Mesenchymal stem cell (in vitro differentiated cells and primary cell): ENCODE measurements around the gene PKMYT1.

Experiments
- DNase-seq: peaks from one replicate; pipeline ENCODE4 v3.0.0-alpha.2; 2013
- H2AFZ ChIP-seq: one replicate; pipeline ENCODE4 v1.6.1; 2013; ENCODE audit warnings: low read depth, mild to moderate bottlenecking, control low read depth, inconsistent platforms, low read length, moderate library complexity
- H2AK5ac ChIP-seq: 2 replicates; pipeline ENCODE4 v1.6.1; 2013; ENCODE audit warnings: low read length, moderate library complexity, mild to moderate bottlenecking, inconsistent platforms; ENCODE audit not compliant: severe bottlenecking
- H2BK120ac ChIP-seq: one replicate; pipeline ENCODE4 v1.6.1; 2013; ENCODE audit warnings: low read depth, mild to moderate bottlenecking, inconsistent platforms, low read length, moderate library complexity
- H2BK12ac ChIP-seq, 2 experiments: one replicate each; pipeline ENCODE4 v1.6.1; 2013; ENCODE audit warnings: inconsistent platforms in 2 of 2, low read length in 2 of 2, mild to moderate bottlenecking in 2 of 2, moderate library complexity in 2 of 2, control low read depth in 1 of 2
- H2BK15ac ChIP-seq: one replicate; pipeline ENCODE4 v1.6.1; 2013; ENCODE audit warnings: mild to moderate bottlenecking, low read depth, inconsistent platforms; ENCODE audit not compliant: poor library complexity, severe bottlenecking
- H2BK5ac ChIP-seq: 2 replicates; pipeline ENCODE4 v1.6.1; 2013; ENCODE audit warnings: low read depth, mild to moderate bottlenecking, low read length, control low read depth, inconsistent platforms; ENCODE audit not compliant: poor library complexity, severe bottlenecking
- H3K14ac ChIP-seq, 2 experiments: one replicate each; pipeline ENCODE4 v1.6.1; 2013; ENCODE audit warnings: inconsistent platforms in 2 of 2, low read length in 2 of 2, control low read depth in 1 of 2, mild to moderate bottlenecking in 1 of 2, moderate library complexity in 1 of 2
- H3K18ac ChIP-seq, 2 experiments: one replicate each; pipeline ENCODE4 v1.6.1; 2013; ENCODE audit warnings: inconsistent platforms in 2 of 2, low read length in 2 of 2, control low read depth in 1 of 2, low read depth in 1 of 2, mild to moderate bottlenecking in 1 of 2
- H3K23ac ChIP-seq, 2 experiments: one replicate each; pipeline ENCODE4 v1.6.1; 2013; ENCODE audit warnings: inconsistent platforms in 2 of 2, low read length in 2 of 2, mild to moderate bottlenecking in 2 of 2, moderate library complexity in 2 of 2, control low read depth in 1 of 2
- H3K27ac ChIP-seq: 2 replicates; pipeline ENCODE4 v1.5.1; 2013; ENCODE audit warnings: mild to moderate bottlenecking, moderate library complexity, low read length, control low read depth, inconsistent platforms; ENCODE audit not compliant: poor library complexity, severe bottlenecking
- H3K27me3 ChIP-seq, 2 experiments: 2 replicates each; pipeline versions ENCODE4 v1.6.1 to v1.7.0; 2013; ENCODE audit warnings: low read length in 2 of 2, mild to moderate bottlenecking in 2 of 2, moderate library complexity in 2 of 2, control low read depth in 1 of 2, inconsistent platforms in 1 of 2; ENCODE audit not compliant: control insufficient read depth in 1 of 2, insufficient read depth in 1 of 2
- H3K36me3 ChIP-seq, 2 experiments: 2 replicates each; pipeline versions ENCODE4 v1.6.1 to v1.7.0; 2013; ENCODE audit warnings: low read length in 2 of 2, control low read depth in 1 of 2, inconsistent platforms in 1 of 2, low read depth in 1 of 2, mild to moderate bottlenecking in 1 of 2; ENCODE audit not compliant: insufficient read depth in 2 of 2, control insufficient read depth in 1 of 2
- H3K4ac ChIP-seq, 2 experiments: one replicate each; pipeline ENCODE4 v1.6.1; 2013; ENCODE audit warnings: inconsistent platforms in 2 of 2, low read length in 2 of 2, mild to moderate bottlenecking in 2 of 2, moderate library complexity in 2 of 2, control low read depth in 1 of 2, low read depth in 1 of 2
- H3K4me1 ChIP-seq: 2 replicates; pipeline ENCODE4 v1.6.1; 2013; ENCODE audit warnings: low read depth, low read length, control low read depth; ENCODE audit not compliant: control insufficient read depth, insufficient read depth
- H3K4me2 ChIP-seq: 2 replicates; pipeline ENCODE4 v1.6.1; 2013; ENCODE audit warnings: low read length, mild to moderate bottlenecking, inconsistent platforms; ENCODE audit not compliant: poor library complexity, severe bottlenecking
- H3K4me3 ChIP-seq, 2 experiments: 2 replicates each; pipeline versions ENCODE4 v1.5.1 to v1.7.0; 2013; ENCODE audit warnings: low read length in 2 of 2, mild to moderate bottlenecking in 2 of 2, control low read depth in 1 of 2, low read depth in 1 of 2; ENCODE audit not compliant: insufficient read depth in 1 of 2
- H3K79me1 ChIP-seq: replicated peaks from 2 replicates; pipeline ENCODE4 v1.6.1; 2013; ENCODE audit warnings: mild to moderate bottlenecking, control low read depth, low read length, inconsistent platforms; ENCODE audit not compliant: poor library complexity, severe bottlenecking
- H3K9ac ChIP-seq: 2 replicates; pipeline ENCODE4 v1.7.0; 2013; ENCODE audit warnings: mild to moderate bottlenecking, low read length, moderate library complexity
- H3K9me3 ChIP-seq: 2 replicates; pipeline ENCODE4 v1.7.0; 2013; ENCODE audit warnings: mild to moderate bottlenecking, low read length; ENCODE audit not compliant: control insufficient read depth
- H4K8ac ChIP-seq: one replicate; pipeline ENCODE4 v1.6.1; 2013; ENCODE audit warnings: inconsistent platforms, mild to moderate bottlenecking, low read length, moderate library complexity
- H4K91ac ChIP-seq: one replicate; pipeline ENCODE4 v1.6.1; 2013; ENCODE audit warnings: mild to moderate bottlenecking, low read length, inconsistent platforms
- WGBS: methylation state at CpG from one replicate; pipeline ENCODE4 v1.1.7; 2013; ENCODE audit warnings: mixed read lengths; 5-methylcytosine and 5-hydroxymethylcytosine counted together

The PKMYT1 gene

DNA sequence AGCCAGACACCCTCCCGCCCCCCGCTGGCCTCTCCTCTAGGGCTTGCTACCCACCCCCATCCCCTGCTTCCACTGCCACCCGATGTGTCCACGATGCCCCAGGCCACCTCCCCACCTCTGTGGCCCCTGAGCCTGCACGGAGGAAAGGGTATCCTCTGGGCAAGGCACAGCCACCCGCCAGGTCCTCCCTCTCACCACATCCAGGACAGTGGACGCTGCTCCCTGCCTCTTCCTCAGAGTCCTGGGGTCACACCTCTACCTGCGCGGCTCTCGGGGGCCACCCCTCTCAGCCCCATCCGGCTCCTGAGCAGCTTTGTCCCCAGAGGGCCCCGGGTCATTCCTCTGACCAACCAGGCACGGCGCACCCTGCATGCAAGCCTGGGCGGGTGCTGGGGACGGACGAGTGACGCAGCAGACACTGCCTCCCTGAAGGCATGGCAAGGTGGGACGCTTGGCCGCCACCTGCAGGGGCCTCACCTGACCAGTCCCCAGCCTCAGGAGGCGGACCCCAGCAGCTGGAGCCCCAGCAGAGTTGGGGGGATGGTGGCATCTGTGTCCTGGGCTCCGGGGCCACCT, 43.7 kb downstream of the PKMYT1 start:
- Histone ChIP-seq H2BK120ac (no peak overlapping the region), H3K4me1 (no peaks in the 10 kb centered on the region), H4K91ac (peak overlapping the region; percentile 35), H3K79me1 (peaks cover 19% of the 10 kb centered on the region), H2BK5ac (no peak overlapping the region), H3K14ac (no peak overlapping the region), H3K4me2 (no peak overlapping the region), H3K9ac (no peak overlapping the region), H2AK5ac (no peak overlapping the region), H3K4ac (no peak overlapping the region), H3K18ac (no peak overlapping the region), H3K36me3 (peaks cover 75 to 83% of the 10 kb centered on the region in 2 experiments), H3K23ac (no peak overlapping the region), H3K9me3 (no peaks in the 10 kb centered on the region), H2BK15ac (no peak overlapping the region), H3K27ac (no peak overlapping the region), H3K27me3 (no peaks in the 10 kb centered on the region), H2AFZ (no peak overlapping the region), H2BK12ac (no peak overlapping the region), H4K8ac (no peak overlapping the region), H3K4me3 (no peak overlapping the region)
- no peak for DNase-seq
- WGBS = 98% methylated on average over 21 of the region's 22 CpGs

GRCh38 chr16:2934450-2934849, 45.8 kb downstream of the PKMYT1 start:
- no peak overlapping the region for H4K91ac ChIP-seq

DNA sequence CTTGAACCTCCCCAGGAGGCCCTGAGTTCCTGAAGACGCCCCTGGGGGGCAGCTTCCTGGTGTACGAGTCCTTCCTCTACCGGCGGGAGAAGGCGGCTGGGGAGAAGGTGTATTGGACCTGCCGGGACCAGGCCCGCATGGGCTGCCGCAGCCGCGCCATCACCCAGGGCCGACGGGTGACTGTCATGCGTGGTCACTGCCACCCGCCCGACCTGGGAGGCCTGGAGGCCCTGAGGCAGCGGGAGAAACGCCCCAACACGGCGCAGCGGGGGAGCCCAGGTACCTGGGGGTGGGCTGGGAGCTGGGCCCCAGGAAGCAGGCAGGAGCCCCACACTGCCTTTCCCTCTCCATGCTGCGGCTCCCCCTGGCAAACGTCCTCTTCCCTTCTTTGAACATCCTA, 46.5 kb downstream of the PKMYT1 start:
- H3K18ac ChIP-seq = no peak overlapping the region
- no peaks in the 10 kb centered on the region for H3K9me3 ChIP-seq
- H3K79me1 ChIP-seq = peaks cover 23% of the 10 kb centered on the region
- H3K23ac ChIP-seq = no peak overlapping the region
- H3K4ac ChIP-seq = no peak overlapping the region
- H3K27ac ChIP-seq = no peak overlapping the region
- no peak overlapping the region for H3K9ac ChIP-seq
- H2AFZ ChIP-seq = no peak overlapping the region
- H2BK5ac ChIP-seq = no peak overlapping the region
- no peak overlapping the region for H2BK12ac ChIP-seq
- H2BK15ac ChIP-seq = no peak overlapping the region
- H3K14ac ChIP-seq = no peak overlapping the region
- no peaks in the 10 kb centered on the region for H3K27me3 ChIP-seq
- H4K91ac ChIP-seq = no peak overlapping the region
- no peak overlapping the region for H2AK5ac ChIP-seq
- no peak overlapping the region for H3K4me3 ChIP-seq
- 96% methylated on average over 22 of the region's 22 CpGs for WGBS
- H2BK120ac ChIP-seq = no peak overlapping the region
- peaks cover 8% of the 10 kb centered on the region for H3K4me1 ChIP-seq
- peaks cover 72 to 81% of the 10 kb centered on the region in 2 experiments for H3K36me3 ChIP-seq
- no peak overlapping the region for H4K8ac ChIP-seq
- no peak overlapping the region for H3K4me2 ChIP-seq
- DNase-seq = no peak

More at GRCh38 chr16:2934450-2934849, 45.8 kb downstream of the PKMYT1 start:
- DNase-seq = no peak
- no peak overlapping the region for H2AFZ ChIP-seq
- H3K4me2 ChIP-seq = no peak overlapping the region
- H4K8ac ChIP-seq = no peak overlapping the region
- H2BK12ac ChIP-seq = no peak overlapping the region
- no peak overlapping the region for H3K14ac ChIP-seq
- no peak overlapping the region for H2AK5ac ChIP-seq
- no peak overlapping the region for H2BK15ac ChIP-seq
- H3K4me3 ChIP-seq = no peak overlapping the region
- H3K27ac ChIP-seq = no peak overlapping the region
- no peak overlapping the region for H2BK120ac ChIP-seq
- H3K4ac ChIP-seq = no peak overlapping the region
- H3K23ac ChIP-seq = no peak overlapping the region
- no peaks in the 10 kb centered on the region for H3K9me3 ChIP-seq
- peaks cover 19% of the 10 kb centered on the region for H3K79me1 ChIP-seq
- peaks cover 74 to 82% of the 10 kb centered on the region in 2 experiments for H3K36me3 ChIP-seq
- no peak overlapping the region for H3K18ac ChIP-seq
- peaks cover under 1% of the 10 kb centered on the region for H3K4me1 ChIP-seq
- no peak overlapping the region for H3K9ac ChIP-seq
- no peak overlapping the region for H2BK5ac ChIP-seq
- no peaks in the 10 kb centered on the region for H3K27me3 ChIP-seq
- WGBS = 95% methylated on average over 15 of the region's 15 CpGs

GRCh38 chr16:2933136-2933535, 47.1 kb downstream of the PKMYT1 start:
- no peak overlapping the region for H2BK120ac ChIP-seq
- H4K91ac ChIP-seq = no peak overlapping the region
- H2BK15ac ChIP-seq = no peak overlapping the region
- H3K9me3 ChIP-seq = no peaks in the 10 kb centered on the region
- WGBS = 96% methylated on average over 30 of the region's 30 CpGs
- H2BK5ac ChIP-seq = no peak overlapping the region
- H3K79me1 ChIP-seq = peaks cover 24% of the 10 kb centered on the region
- H4K8ac ChIP-seq = no peak overlapping the region
- peaks cover 12% of the 10 kb centered on the region for H3K4me1 ChIP-seq
- no peak for DNase-seq
- H3K4me2 ChIP-seq = no peak overlapping the region
- no peak overlapping the region for H2AFZ ChIP-seq
- H3K27me3 ChIP-seq = no peaks in the 10 kb centered on the region
- no peak overlapping the region for H2AK5ac ChIP-seq
- H3K18ac ChIP-seq = no peak overlapping the region
- no peak overlapping the region for H3K9ac ChIP-seq
- H2BK12ac ChIP-seq = no peak overlapping the region
- no peak overlapping the region for H3K23ac ChIP-seq
- no peak overlapping the region for H3K4me3 ChIP-seq
- peaks cover 69 to 79% of the 10 kb centered on the region in 2 experiments for H3K36me3 ChIP-seq
- H3K27ac ChIP-seq = no peak overlapping the region
- no peak overlapping the region for H3K14ac ChIP-seq
- no peak overlapping the region for H3K4ac ChIP-seq
